ENCODE results near the gene LYRM4. TPM values are rescaled to one million over a fixed set of nuclear protein-coding genes. Genes with fewer than 3 reads are reported as not detected.

The LYRM4 gene
- total RNA-seq, 4 donors from 2014 or later: 16.9 to 20.9 (median 18.4) TPM

DNA sequence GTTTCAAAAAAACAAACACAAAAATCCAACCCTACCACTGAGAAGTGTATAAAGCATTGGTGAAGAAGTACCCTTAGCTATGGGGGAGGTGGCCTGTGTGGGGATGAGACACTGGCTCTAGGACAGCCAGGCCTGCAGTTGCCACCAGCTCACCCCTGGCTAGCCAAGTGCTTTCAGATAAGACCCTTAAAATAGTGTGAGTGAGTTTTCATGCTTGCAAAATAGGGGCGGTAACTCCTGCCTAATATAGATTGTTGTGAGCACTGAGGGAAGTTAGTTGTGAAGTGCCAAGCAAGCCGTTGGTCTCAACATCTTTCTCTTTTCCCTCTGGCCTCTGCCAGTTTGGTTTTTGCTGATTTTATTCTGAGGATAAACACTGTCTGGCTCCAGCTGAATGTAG lies 164.3 kb downstream of the LYRM4 start:
- Histone ChIP-seq H3K4me3 (no peak overlapping the region), H3K27ac (replicated peaks in 1 of 4) (no peak overlapping the region), H3K4me1 (peaks cover 0 to 12% (median 0%) of the 10 kb centered on the region in 4 donors), H3K27me3 (no peaks in the 10 kb centered on the region), H3K9me3 (no peaks in the 10 kb centered on the region), H3K36me3 (no peaks in the 10 kb centered on the region)
- TF ChIP-seq, protein P1, sequence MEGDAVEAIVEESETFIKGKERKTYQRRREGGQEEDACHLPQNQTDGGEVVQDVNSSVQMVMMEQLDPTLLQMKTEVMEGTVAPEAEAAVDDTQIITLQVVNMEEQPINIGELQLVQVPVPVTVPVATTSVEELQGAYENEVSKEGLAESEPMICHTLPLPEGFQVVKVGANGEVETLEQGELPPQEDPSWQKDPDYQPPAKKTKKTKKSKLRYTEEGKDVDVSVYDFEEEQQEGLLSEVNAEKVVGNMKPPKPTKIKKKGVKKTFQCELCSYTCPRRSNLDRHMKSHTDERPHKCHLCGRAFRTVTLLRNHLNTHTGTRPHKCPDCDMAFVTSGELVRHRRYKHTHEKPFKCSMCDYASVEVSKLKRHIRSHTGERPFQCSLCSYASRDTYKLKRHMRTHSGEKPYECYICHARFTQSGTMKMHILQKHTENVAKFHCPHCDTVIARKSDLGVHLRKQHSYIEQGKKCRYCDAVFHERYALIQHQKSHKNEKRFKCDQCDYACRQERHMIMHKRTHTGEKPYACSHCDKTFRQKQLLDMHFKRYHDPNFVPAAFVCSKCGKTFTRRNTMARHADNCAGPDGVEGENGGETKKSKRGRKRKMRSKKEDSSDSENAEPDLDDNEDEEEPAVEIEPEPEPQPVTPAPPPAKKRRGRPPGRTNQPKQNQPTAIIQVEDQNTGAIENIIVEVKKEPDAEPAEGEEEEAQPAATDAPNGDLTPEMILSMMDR (IDR thresholded peaks at IDR 0.05): no peak
- TF ChIP-seq EP300 (IDR thresholded peaks at IDR 0.05) (no peak), POLR2AphosphoS5 (IDR thresholded peaks at IDR 0.05) (no peak), POLR2A (IDR thresholded peaks at IDR 0.05; ENCODE audit: low read depth) (no peak)
- 88% methylated on average over 2 of the region's 2 CpGs for WGBS
- intact Hi-C loops (cut with DNase I): no loop called here
- DNase-seq (ENCODE audit: extremely low spot score): no peak

DNA sequence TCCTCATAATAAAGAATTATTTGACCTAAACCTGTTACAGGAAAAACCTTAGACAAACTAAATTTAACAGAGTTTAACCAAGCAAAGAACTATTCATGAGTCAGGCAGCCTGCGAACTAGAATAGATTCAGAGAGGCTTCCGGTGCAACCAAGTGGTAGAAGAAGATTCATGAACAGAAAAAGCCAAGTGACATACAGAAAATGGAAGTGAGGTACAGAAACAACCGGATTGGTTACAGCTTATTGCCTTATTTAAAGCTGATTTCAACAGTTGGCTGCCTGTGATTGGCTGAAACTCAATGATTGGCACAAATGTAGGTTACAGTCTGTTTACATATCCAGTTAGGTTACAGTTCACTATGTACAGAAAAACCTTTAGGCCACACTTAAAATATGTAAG lies 165.5 kb downstream of the LYRM4 start:
- Histone ChIP-seq H3K27ac (replicated peaks in 1 of 4) (no peak overlapping the region), H3K4me1 (peaks cover 0 to 12% (median 0%) of the 10 kb centered on the region in 4 donors)
- intact Hi-C loops (cut with DNase I): no loop called here

DNA sequence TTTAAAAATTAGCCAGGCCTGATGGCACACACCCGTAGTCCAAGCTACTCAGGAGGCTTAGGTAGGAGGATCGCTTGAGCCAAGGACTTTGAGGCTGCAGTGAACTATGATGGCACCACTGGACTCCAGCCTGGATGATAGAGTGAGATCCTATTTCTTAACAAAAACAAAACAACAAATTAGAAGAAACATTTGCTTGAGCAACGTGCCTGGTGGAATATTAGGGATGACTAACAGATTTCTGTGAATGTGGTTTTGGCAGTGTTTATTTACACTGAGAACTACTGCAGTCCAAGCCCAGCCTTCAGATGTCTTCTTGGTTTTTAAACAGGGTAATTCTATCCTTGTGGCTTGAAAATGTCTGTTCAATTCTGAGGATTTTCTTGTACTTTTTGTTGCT lies 166.4 kb downstream of the LYRM4 start:
- H3K4me3 ChIP-seq: no peak overlapping the region
- no peak for DNase-seq (ENCODE audit: extremely low spot score)
- H3K27ac ChIP-seq (replicated peaks in 1 of 4): no peak overlapping the region
- H3K4me1 ChIP-seq: peaks cover 0 to 12% (median 0%) of the 10 kb centered on the region in 4 donors
- H3K9me3 ChIP-seq: no peaks in the 10 kb centered on the region
- 69% methylated on average over 3 of the region's 3 CpGs for WGBS
- H3K27me3 ChIP-seq: no peaks in the 10 kb centered on the region
- no peak for TF ChIP-seq POLR2A (IDR thresholded peaks at IDR 0.05; ENCODE audit: low read depth)
- no peak for TF ChIP-seq EP300 (IDR thresholded peaks at IDR 0.05)
- TF ChIP-seq, protein P1 (IDR thresholded peaks at IDR 0.05): no peak
- TF ChIP-seq POLR2AphosphoS5 (IDR thresholded peaks at IDR 0.05): no peak
- no peaks in the 10 kb centered on the region for H3K36me3 ChIP-seq
- intact Hi-C loops (cut with DNase I): no loop called here

More for the DNA sequence above, 165.5 kb downstream of the LYRM4 start:
- DNase-seq (ENCODE audit: extremely low spot score): no peak
- H3K9me3 ChIP-seq: no peaks in the 10 kb centered on the region
- H3K4me3 ChIP-seq: no peak overlapping the region
- H3K36me3 ChIP-seq: no peaks in the 10 kb centered on the region
- TF ChIP-seq POLR2AphosphoS5 (IDR thresholded peaks at IDR 0.05) (no peak), POLR2A (IDR thresholded peaks at IDR 0.05; ENCODE audit: low read depth) (no peak), EP300 (IDR thresholded peaks at IDR 0.05) (no peak)
- TF ChIP-seq, protein P1 (IDR thresholded peaks at IDR 0.05): no peak
- no peaks in the 10 kb centered on the region for H3K27me3 ChIP-seq
- WGBS: 86% methylated on average over 3 of the region's 3 CpGs

DNA sequence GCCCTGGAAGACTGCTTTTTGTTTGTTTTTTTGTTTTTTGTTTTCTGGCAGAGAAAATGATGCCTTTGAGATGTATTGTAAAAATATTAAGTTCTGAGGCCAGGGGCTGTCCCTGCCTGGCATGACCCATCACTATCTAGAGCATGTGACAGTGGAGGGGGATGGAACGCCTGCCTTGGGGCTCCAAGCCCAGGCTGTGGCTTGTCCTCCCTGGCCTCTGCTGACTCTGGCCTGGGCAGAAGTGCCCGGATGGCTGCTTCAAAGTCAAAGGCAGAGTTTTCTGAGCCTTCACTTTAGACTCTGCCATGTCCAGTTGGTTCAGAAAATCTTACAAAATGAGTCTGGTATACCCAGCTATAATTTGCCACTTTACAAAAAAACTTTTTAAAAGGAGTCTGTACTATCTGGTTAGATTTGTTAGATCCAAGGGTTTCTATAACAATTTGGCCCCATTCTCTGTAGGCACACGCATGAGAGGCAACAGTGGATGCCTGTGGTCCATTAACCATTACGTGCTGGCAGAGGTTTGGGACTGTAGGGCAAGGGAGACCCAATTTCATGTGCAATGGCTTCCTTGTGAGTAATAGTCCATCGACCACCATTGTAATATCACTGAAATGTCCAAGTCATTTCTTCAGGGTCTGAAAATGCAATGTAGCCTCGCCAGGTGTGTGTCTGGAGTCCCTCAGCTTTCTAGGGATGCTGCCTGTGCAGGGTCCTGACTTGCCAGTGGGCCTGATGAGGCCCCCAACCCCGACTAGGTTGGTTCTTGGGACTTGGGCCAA lies 167.3 kb downstream of the LYRM4 start:
- no peak for DNase-seq (ENCODE audit: extremely low spot score)
- H3K4me1 ChIP-seq: peaks cover 0 to 12% (median 0%) of the 10 kb centered on the region in 4 donors
- intact Hi-C loops (cut with DNase I): no loop called here
- no peak overlapping the region for H3K27ac ChIP-seq (replicated peaks in 1 of 4)
- TF ChIP-seq EP300 (IDR thresholded peaks at IDR 0.05) (no peak), POLR2AphosphoS5 (IDR thresholded peaks at IDR 0.05) (no peak), POLR2A (IDR thresholded peaks at IDR 0.05; ENCODE audit: low read depth) (no peak)
- TF ChIP-seq, protein P1 (IDR thresholded peaks at IDR 0.05): no peak
- no peaks in the 10 kb centered on the region for H3K27me3 ChIP-seq
- H3K36me3 ChIP-seq: no peaks in the 10 kb centered on the region
- 87% methylated on average over 7 of the region's 7 CpGs for WGBS
- H3K4me3 ChIP-seq: no peak overlapping the region
- no peaks in the 10 kb centered on the region for H3K9me3 ChIP-seq

Data from esophagus muscularis mucosa (tissue), 4 donors.